GM12878 (cell line): ENCODE results near the gene DHX29. TPM values are rescaled to one million over a fixed set of nuclear protein-coding genes. Genes with fewer than 3 reads are reported as not detected.

Experiments used
- ATAC-seq: fragments of 200-7000 bp; cut with Tn5 transposase; 3 replicates; pipeline ENCODE4 v1.9.1; 2020; ENCODE audit warnings: mild to moderate bottlenecking, moderate library complexity
- BruUV-seq: library from RNA; stranded (reverse); fragments of 400-500 nt; replicated peaks from 2 replicates; lab custom pipeline; 2021; lab: Mats Ljungman, UMichigan
- CTCF ChIA-PET: fragments of 300-600 bp; sonication (Branson Sonifier 250); formaldehyde crosslinking; extraction: SDS; loops from one replicate; lab custom pipeline; 2021; ENCODE audit warnings: inconsistent platforms; lab: Yijun Ruan, JAX
- POLR2A ChIA-PET: fragments of 350-600 bp; formaldehyde crosslinking; extraction: SDS; loops from one replicate; lab custom pipeline; 2021; ENCODE audit warnings: inconsistent platforms; lab: Charles Lee
- RAD21 ChIA-PET: fragments of 300-600 bp; sonication (Branson Sonifier 250); formaldehyde crosslinking; loops from one replicate; lab custom pipeline; 2023; ENCODE audit warnings: antibody characterized with exemption; ENCODE audit not compliant: unreplicated experiment; lab: Charles Lee
- SMC1A ChIA-PET: fragments of 300-600 bp; sonication (Branson Sonifier 250); formaldehyde crosslinking; loops from one replicate; lab custom pipeline; 2023; ENCODE audit not compliant: unreplicated experiment, uncharacterized antibody; lab: Charles Lee
- DNase-seq: peaks from one replicate; pipeline ENCODE4 v3.0.0-alpha.2; 2011; ENCODE audit warnings: low read depth, low spot score
- FAIRE-seq: peaks from 3 replicates; lab custom pipeline; 2011; peaks lifted over from hg19 to GRCh38; lab: Jason Lieb, UNC
- H2AFZ ChIP-seq: 2 replicates; pipeline ENCODE4 v1.6.0; 2011; ENCODE audit warnings: low read depth, low read length, control low read depth; ENCODE audit not compliant: control insufficient read depth
- H3K27ac ChIP-seq: 2 replicates; pipeline ENCODE4 v1.5.1; 2011; ENCODE audit warnings: control low read depth; ENCODE audit not compliant: control insufficient read depth, insufficient read depth
- H3K27me3 ChIP-seq, 2 experiments: replicated peaks in 1 of 2; 2 replicates each; pipeline versions ENCODE4 v1.6.0 to v1.6.1; 2011; ENCODE audit warnings: low read length in 1 of 2; ENCODE audit not compliant: control insufficient read depth in 2 of 2, insufficient read depth in 2 of 2
- H3K36me3 ChIP-seq, 2 experiments: 2 replicates each; pipeline ENCODE4 v1.5.1; 2011; ENCODE audit warnings: low read length in 1 of 2; ENCODE audit not compliant: control insufficient read depth in 2 of 2, insufficient read depth in 2 of 2
- H3K4me1 ChIP-seq: 2 replicates; pipeline ENCODE4 v1.6.1; 2011; ENCODE audit warnings: mild to moderate bottlenecking, low read length, moderate library complexity, mixed read lengths; ENCODE audit not compliant: control insufficient read depth, insufficient read depth
- H3K4me2 ChIP-seq: 2 replicates; pipeline ENCODE4 v1.6.0; 2011; ENCODE audit warnings: control low read depth; ENCODE audit not compliant: control insufficient read depth, insufficient read depth
- H3K4me3 ChIP-seq: fragments of 200-600 bp; sonication (generic); 2 replicates; pipeline ENCODE4 v1.5.1; 2016
- H3K79me2 ChIP-seq: 2 replicates; pipeline ENCODE4 v1.6.0; 2011; ENCODE audit warnings: low read length; ENCODE audit not compliant: control insufficient read depth, insufficient read depth
- H3K9ac ChIP-seq: 2 replicates; pipeline ENCODE4 v1.8.0; 2011; ENCODE audit warnings: low read length, control low read depth, mixed read lengths; ENCODE audit not compliant: control insufficient read depth, insufficient read depth
- H3K9me3 ChIP-seq: replicated peaks from 3 replicates; pipeline ENCODE4 v1.5.1; 2011; ENCODE audit warnings: mild to moderate bottlenecking, low read length; ENCODE audit not compliant: control insufficient read depth, insufficient read depth
- H4K20me1 ChIP-seq: 2 replicates; pipeline ENCODE4 v1.6.0; 2011; ENCODE audit not compliant: control insufficient read depth, insufficient read depth
- FOXM1 ChIP-seq: IDR thresholded peaks from 2 replicates; pipeline ENCODE4 v1.6.1; 2012; ENCODE audit warnings: low read depth, mild to moderate bottlenecking, inconsistent platforms, low read length, moderate library complexity
- HDAC6 ChIP-seq: fragments of 200-600 bp; sonication (generic); IDR thresholded peaks from one replicate; pipeline ENCODE4 v1.8.0; 2017; ENCODE audit warnings: antibody characterized with exemption; ENCODE audit not compliant: unreplicated experiment
- IKZF2 ChIP-seq, 2 experiments: fragments of 450-650 bp; IDR thresholded peaks; 2 replicates each; pipeline ENCODE4 v1.6.1; 2017; ENCODE audit warnings: mild to moderate bottlenecking in 2 of 2, moderate library complexity in 2 of 2
- IRF4 ChIP-seq: IDR thresholded peaks from 2 replicates; pipeline ENCODE4 v1.6.1; 2011; ENCODE audit warnings: low read depth, low read length
- MYC ChIP-seq: IDR thresholded peaks from 2 replicates; pipeline ENCODE4 v1.6.1; 2011; ENCODE audit warnings: mild to moderate bottlenecking, low read length, moderate library complexity, inconsistent platforms; ENCODE audit not compliant: insufficient read depth, insufficient replicate concordance, insufficient read length, severe bottlenecking
- PAX8 ChIP-seq: fragments of 450-650 bp; IDR thresholded peaks from 2 replicates; pipeline ENCODE4 v1.6.1; 2017; ENCODE audit warnings: mild to moderate bottlenecking, moderate library complexity
- RBBP5 ChIP-seq: fragments of 200-600 bp; sonication (generic); conservative IDR thresholded peaks from 2 replicates; pipeline ENCODE4 v1.6.1; 2016
- RELB ChIP-seq: fragments of 450-650 bp; IDR thresholded peaks from 2 replicates; pipeline ENCODE4 v1.6.1; 2017; ENCODE audit warnings: low read depth, mild to moderate bottlenecking, moderate library complexity
- SIX5 ChIP-seq: IDR thresholded peaks from 2 replicates; pipeline ENCODE4 v1.6.1; 2011; ENCODE audit warnings: mild to moderate bottlenecking, low read depth, low read length, moderate library complexity; ENCODE audit not compliant: severe bottlenecking
- SRF ChIP-seq, 2 experiments: IDR thresholded peaks; 2 replicates each; pipeline ENCODE4 v1.6.1; 2011; ENCODE audit warnings: low read depth in 2 of 2, low read length in 2 of 2, mild to moderate bottlenecking in 1 of 2, moderate library complexity in 1 of 2
- TAF1 ChIP-seq: IDR thresholded peaks from 2 replicates; pipeline ENCODE4 v1.6.1; 2011; ENCODE audit warnings: mild to moderate bottlenecking, low read depth, low read length, borderline replicate concordance
- USF2 ChIP-seq: IDR thresholded peaks from 2 replicates; pipeline ENCODE4 v1.6.1; 2011; ENCODE audit warnings: low read depth, low read length, improper control_type of control experiment, borderline replicate concordance
- ZNF207 ChIP-seq: fragments of 450-650 bp; IDR thresholded peaks from 2 replicates; pipeline ENCODE4 v1.6.1; 2014; ENCODE audit warnings: antibody characterized with exemption, mild to moderate bottlenecking, borderline replicate concordance
- WGBS: methylation state at CpG from one replicate; pipeline ENCODE4 v1.1.6; 2016; ENCODE audit warnings: low lambda C conversion rate; ENCODE audit not compliant: insufficient replicate concordance, insufficient coverage; ENCODE audit errors: missing lambda C conversion rate; 5-methylcytosine and 5-hydroxymethylcytosine counted together
- in situ Hi-C: fragments of 300-500 bp; cut with MboI; formaldehyde crosslinking; loops from 9 replicates; pipeline ENCODE4 v1.14.3; 2018; ENCODE audit warnings: mixed read lengths
- intact Hi-C: fragments of 100-400 bp; cut with micrococcal nuclease; formaldehyde crosslinking; loops from one replicate; pipeline ENCODE4 v1.14.2; 2022; ENCODE audit not compliant: unreplicated experiment
- polyA plus RNA-seq, 11 experiments: library from polyadenylated mRNA; depleted of rRNA in 4 of 11; unstranded in 6 of 11; stranded (reverse) in 5 of 11; fragments of >200 nt; fragmentation: Nextera tagmentation in 4 of 11; fragmentation: Illumina TruSeq in 1 of 11; extraction: Ambion mirVana in 4 of 11; extraction: Trizol in 1 of 11; gene quantifications; 1 replicate in 1 of 11; 2 replicates in 10 of 11; pipeline versions ENCODE4 v1.2.1 to v1.2.3, GENCODE V29; 2011 to 2016; ENCODE audit warnings: inconsistent platforms in 2 of 11, missing spikeins in 2 of 11, low read depth in 1 of 11
- total RNA-seq, 4 experiments: library from RNA; depleted of rRNA in 3 of 4; stranded (reverse); fragments of >200 nt in 3 of 4; fragmentation: Illumina TruSeq in 1 of 4; extraction: Trizol in 1 of 4; gene quantifications; 2 replicates each; pipeline versions ENCODE4 v1.2.1 to v1.2.3, GENCODE V29; 2013 to 2021

DHX29 gene
- total and polyA plus RNA-seq, 10 of the 15 experiments (the other 5 are each of a cell fraction or from before 2014, with no cell fraction given): 5.3 to 49.1 (median 17.2) TPM

GRCh38 chr5:55333017-55333416 lies 25.5 kb upstream of the DHX29 start:
- DNase-seq (no peak), FAIRE-seq (no peak), ATAC-seq (no peak)
- RAD21 ChIA-PET: no interaction called here
- Histone ChIP-seq H3K4me3 (no peak overlapping the region), H3K9ac (no peak overlapping the region), H3K79me2 (peaks cover 12% of the 10 kb centered on the region), H3K27me3 (no peaks in the 10 kb centered on the region), H3K4me1 (no peaks in the 10 kb centered on the region), H2AFZ (no peak overlapping the region), H3K36me3 (peaks cover 0 to 37% of the 10 kb centered on the region in 2 experiments), H3K9me3 (no peaks in the 10 kb centered on the region; the same call in 2 of the 3 replicates), H3K27ac (no peak overlapping the region), H4K20me1 (no peaks in the 10 kb centered on the region), H3K4me2 (no peak overlapping the region)
- no peak for TF ChIP-seq FOXM1
- no peak for TF ChIP-seq IKZF2 (IDR thresholded peaks at IDR 0.05)
- no peak for TF ChIP-seq USF2
- no peak for TF ChIP-seq ZNF207
- TF ChIP-seq HDAC6: no peak
- no peak for TF ChIP-seq PAX8
- no peak for TF ChIP-seq IRF4
- TF ChIP-seq SIX5: no peak
- no peak for TF ChIP-seq MYC
- TF ChIP-seq RBBP5: no peak
- TF ChIP-seq SRF (IDR thresholded peaks at IDR 0.05; ENCODE audit: low read depth in 2 of 2, low read length in 2 of 2): no peak
- TF ChIP-seq RELB: no peak
- TF ChIP-seq TAF1: no peak
- SMC1A ChIA-PET: no interaction called here
- intact Hi-C loops: no loop called here
- in situ Hi-C loops: no loop called here
- POLR2A ChIA-PET: no interaction called here
- CTCF ChIA-PET: interaction anchor here (1.0 kb wide), 1 partner anchor 359 kb away, joined by 3 read pairs; no protein-coding TSS in a partner anchor
- no TSS peak for BruUV-seq
- WGBS: 95% methylated on average over 1 of the region's 1 CpG
